HEK293 (cell line): ENCODE data around the gene COPS3.

Experiments used
- CTCF ChIA-PET: fragments of 350-600 bp; formaldehyde crosslinking; extraction: SDS; loops from one replicate; lab custom pipeline; 2021; ENCODE audit warnings: antibody characterized with exemption; lab: Yijun Ruan, JAX
- POLR2A ChIA-PET: fragments of 300-600 bp; formaldehyde crosslinking; extraction: SDS; loops from one replicate; lab custom pipeline; 2020; ENCODE audit warnings: antibody characterized with exemption, inconsistent platforms; lab: Yijun Ruan, JAX
- H3K27ac ChIP-seq: fragments of 200-500 bp; sonication (Bioruptor generic); 2 replicates; pipeline ENCODE4 v1.5.1; 2014; ENCODE audit warnings: low read depth, low read length, control low read depth, inconsistent platforms; ENCODE audit errors: extremely low read depth
- H3K36me3 ChIP-seq, 2 experiments: fragments of 200-500 bp in 1 of 2; sonication (Bioruptor generic) in 1 of 2; 1 replicate in 1 of 2; 2 replicates in 1 of 2; pipeline ENCODE4 v1.5.1; 2014 to 2017; ENCODE audit warnings: inconsistent platforms in 2 of 2, low read length in 2 of 2; ENCODE audit not compliant: control insufficient read depth in 2 of 2, insufficient read depth in 1 of 2
- H3K4me1 ChIP-seq: fragments of 200-500 bp; sonication (Bioruptor generic); 2 replicates; pipeline ENCODE4 v1.5.1; 2014; ENCODE audit warnings: mild to moderate bottlenecking, low read length, inconsistent platforms; ENCODE audit not compliant: control insufficient read depth, insufficient read depth
- H3K4me3 ChIP-seq: 2 replicates; pipeline ENCODE4 v1.5.1; 2011; ENCODE audit warnings: low read depth, mild to moderate bottlenecking, control low read depth, low read length, moderate library complexity
- H3K9me3 ChIP-seq: fragments of 200-500 bp; sonication (Bioruptor generic); 2 replicates; pipeline ENCODE4 v1.5.1; 2014; ENCODE audit warnings: low read depth, low read length, inconsistent platforms; ENCODE audit not compliant: control insufficient read depth, insufficient read depth
- EGR2 ChIP-seq: fragments of 450-650 bp; formaldehyde crosslinking; IDR thresholded peaks from 2 replicates; pipeline ENCODE4 v1.5.1; 2016; ENCODE audit warnings: low read depth, missing biosample characterization, missing genetic modification characterization
- GLI4 ChIP-seq: fragments of 450-650 bp; formaldehyde crosslinking; IDR thresholded peaks from 2 replicates; pipeline ENCODE4 v1.5.1; 2016; ENCODE audit warnings: missing biosample characterization, missing genetic modification characterization
- GLIS1 ChIP-seq: fragments of 450-650 bp; formaldehyde crosslinking; IDR thresholded peaks from 2 replicates; pipeline ENCODE4 v1.5.1; 2016; ENCODE audit warnings: missing biosample characterization, missing genetic modification characterization
- KLF10 ChIP-seq: fragments of 450-650 bp; IDR thresholded peaks from 2 replicates; pipeline ENCODE4 v1.5.1; 2018; ENCODE audit warnings: missing biosample characterization, mild to moderate bottlenecking, missing genetic modification characterization
- KLF16 ChIP-seq: fragments of 450-650 bp; formaldehyde crosslinking; IDR thresholded peaks from 2 replicates; pipeline ENCODE4 v1.5.1; 2017; ENCODE audit warnings: missing biosample characterization, missing genetic modification characterization
- OSR2 ChIP-seq: fragments of 450-650 bp; formaldehyde crosslinking; IDR thresholded peaks from 2 replicates; pipeline ENCODE4 v1.5.1; 2016; ENCODE audit warnings: missing biosample characterization, missing genetic modification characterization
- SALL2 ChIP-seq: fragments of 450-650 bp; formaldehyde crosslinking; IDR thresholded peaks from 2 replicates; pipeline ENCODE4 v1.5.0; 2017; ENCODE audit warnings: missing biosample characterization, mild to moderate bottlenecking, missing genetic modification characterization, borderline replicate concordance
- ZBTB17 ChIP-seq: fragments of 450-650 bp; formaldehyde crosslinking; IDR thresholded peaks from 2 replicates; pipeline ENCODE4 v1.5.1; 2016; ENCODE audit warnings: missing biosample characterization, missing genetic modification characterization
- ZBTB48 ChIP-seq: fragments of 450-650 bp; formaldehyde crosslinking; IDR thresholded peaks from 2 replicates; pipeline ENCODE4 v1.5.1; 2016; ENCODE audit warnings: missing biosample characterization, missing genetic modification characterization
- ZNF140 ChIP-seq: fragments of 450-650 bp; formaldehyde crosslinking; IDR thresholded peaks from 2 replicates; pipeline ENCODE4 v1.5.1; 2016; ENCODE audit warnings: missing biosample characterization, missing genetic modification characterization
- ZNF146 ChIP-seq: fragments of 450-650 bp; formaldehyde crosslinking; IDR thresholded peaks from 2 replicates; pipeline ENCODE4 v1.5.1; 2016; ENCODE audit warnings: missing biosample characterization, missing genetic modification characterization
- ZNF148 ChIP-seq: fragments of 450-650 bp; formaldehyde crosslinking; IDR thresholded peaks from 2 replicates; pipeline ENCODE4 v1.5.0; 2017; ENCODE audit warnings: missing biosample characterization, missing genetic modification characterization, borderline replicate concordance
- ZNF169 ChIP-seq: fragments of 450-650 bp; formaldehyde crosslinking; IDR thresholded peaks from 2 replicates; pipeline ENCODE4 v1.5.1; 2016; ENCODE audit warnings: missing biosample characterization, missing genetic modification characterization
- ZNF174 ChIP-seq: fragments of 450-650 bp; formaldehyde crosslinking; IDR thresholded peaks from 2 replicates; pipeline ENCODE4 v1.5.0; 2017; ENCODE audit warnings: missing biosample characterization, mild to moderate bottlenecking, missing genetic modification characterization
- ZNF2 ChIP-seq: fragments of 450-650 bp; formaldehyde crosslinking; IDR thresholded peaks from 2 replicates; pipeline ENCODE4 v1.5.1; 2016; ENCODE audit warnings: missing biosample characterization, missing genetic modification characterization
- ZNF26 ChIP-seq: fragments of 450-650 bp; formaldehyde crosslinking; IDR thresholded peaks from 2 replicates; pipeline ENCODE4 v1.5.1; 2016; ENCODE audit warnings: missing biosample characterization, missing genetic modification characterization
- ZNF266 ChIP-seq: fragments of 450-650 bp; formaldehyde crosslinking; IDR thresholded peaks from 2 replicates; pipeline ENCODE4 v1.5.1; 2016; ENCODE audit warnings: missing biosample characterization, missing genetic modification characterization, low read depth
- ZNF549 ChIP-seq: fragments of 450-650 bp; IDR thresholded peaks from 2 replicates; pipeline ENCODE4 v1.5.1; 2018; ENCODE audit warnings: missing biosample characterization, missing genetic modification characterization, mild to moderate bottlenecking, inconsistent platforms, moderate library complexity
- ZNF561 ChIP-seq: fragments of 450-650 bp; IDR thresholded peaks from 2 replicates; pipeline ENCODE4 v1.5.1; 2018; ENCODE audit warnings: missing biosample characterization, missing genetic modification characterization, borderline replicate concordance
- ZNF629 ChIP-seq: fragments of 450-650 bp; formaldehyde crosslinking; IDR thresholded peaks from 2 replicates; pipeline ENCODE4 v1.5.1; 2017; ENCODE audit warnings: missing biosample characterization, missing genetic modification characterization
- ZNF707 ChIP-seq: fragments of 450-650 bp; formaldehyde crosslinking; IDR thresholded peaks from 2 replicates; pipeline ENCODE4 v1.5.1; 2016; ENCODE audit warnings: missing biosample characterization, missing genetic modification characterization
- ZNF837 ChIP-seq: fragments of 450-650 bp; formaldehyde crosslinking; IDR thresholded peaks from 2 replicates; pipeline ENCODE4 v1.5.1; 2016; ENCODE audit warnings: missing biosample characterization, missing genetic modification characterization
- TF ChIP-seq, protein P1 (sequence below): fragments of 450-650 bp; formaldehyde crosslinking; IDR thresholded peaks from 2 replicates; pipeline ENCODE4 v1.5.1; 2016; ENCODE audit warnings: missing biosample characterization, missing genetic modification characterization
- TF ChIP-seq, protein P2 (sequence below): fragments of 450-650 bp; formaldehyde crosslinking; IDR thresholded peaks from 2 replicates; pipeline ENCODE4 v1.5.1; 2016; ENCODE audit warnings: missing biosample characterization, missing genetic modification characterization
- TF ChIP-seq, protein P3 (sequence below): fragments of 450-650 bp; formaldehyde crosslinking; IDR thresholded peaks from 2 replicates; pipeline ENCODE4 v1.5.1; 2017; ENCODE audit warnings: missing biosample characterization, missing genetic modification characterization

COPS3 gene

GRCh38 chr17:17280613-17281549 is at the start of gene COPS3 (continued):
- TF ChIP-seq, protein P1, sequence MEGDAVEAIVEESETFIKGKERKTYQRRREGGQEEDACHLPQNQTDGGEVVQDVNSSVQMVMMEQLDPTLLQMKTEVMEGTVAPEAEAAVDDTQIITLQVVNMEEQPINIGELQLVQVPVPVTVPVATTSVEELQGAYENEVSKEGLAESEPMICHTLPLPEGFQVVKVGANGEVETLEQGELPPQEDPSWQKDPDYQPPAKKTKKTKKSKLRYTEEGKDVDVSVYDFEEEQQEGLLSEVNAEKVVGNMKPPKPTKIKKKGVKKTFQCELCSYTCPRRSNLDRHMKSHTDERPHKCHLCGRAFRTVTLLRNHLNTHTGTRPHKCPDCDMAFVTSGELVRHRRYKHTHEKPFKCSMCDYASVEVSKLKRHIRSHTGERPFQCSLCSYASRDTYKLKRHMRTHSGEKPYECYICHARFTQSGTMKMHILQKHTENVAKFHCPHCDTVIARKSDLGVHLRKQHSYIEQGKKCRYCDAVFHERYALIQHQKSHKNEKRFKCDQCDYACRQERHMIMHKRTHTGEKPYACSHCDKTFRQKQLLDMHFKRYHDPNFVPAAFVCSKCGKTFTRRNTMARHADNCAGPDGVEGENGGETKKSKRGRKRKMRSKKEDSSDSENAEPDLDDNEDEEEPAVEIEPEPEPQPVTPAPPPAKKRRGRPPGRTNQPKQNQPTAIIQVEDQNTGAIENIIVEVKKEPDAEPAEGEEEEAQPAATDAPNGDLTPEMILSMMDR (tag by site-specific recombination) = peak; percentile 6; the same call in 1 of the 2 replicates
- TF ChIP-seq ZNF169 (tag by site-specific recombination) (no peak), OSR2 (tag by site-specific recombination) (peak; percentile 22; the same call in 1 of the 2 replicates), ZBTB48 (tag by site-specific recombination) (no peak; the same call in 1 of the 2 replicates), ZNF707 (tag by site-specific recombination) (no peak), EGR2 (tag by site-specific recombination) (no peak), ZNF266 (tag by site-specific recombination) (no peak)

DNA sequence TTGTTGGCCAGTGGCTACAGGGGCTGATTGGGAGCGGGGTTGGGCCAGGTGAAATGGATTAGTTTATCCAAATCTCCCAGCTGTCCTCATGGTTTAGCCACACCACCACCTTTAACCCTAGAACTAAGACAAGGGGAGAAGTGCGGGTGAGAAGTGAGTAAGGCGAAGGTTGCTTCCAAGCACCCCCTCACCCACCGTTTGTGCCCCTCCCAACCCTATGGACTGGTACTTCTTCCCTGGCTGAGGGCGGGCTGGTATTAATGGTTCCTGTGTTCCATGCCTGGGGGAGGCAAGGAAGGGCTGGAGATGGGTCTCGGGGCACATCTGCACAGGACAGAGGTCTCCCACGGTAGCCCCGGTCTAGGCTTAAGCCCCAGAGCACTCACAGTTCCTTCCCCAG is 47.2 kb upstream of the COPS3 start:
- ChIA-PET CTCF (interaction anchor here (0.6 to 1.3 kb wide), 2 partner anchors 280 to 314 kb away, joined by 3 to 5 read pairs; no protein-coding TSS in a partner anchor), POLR2A (no interaction called here)
- no peak overlapping the region for H3K4me3 ChIP-seq
- H3K27ac ChIP-seq = no peak overlapping the region
- TF ChIP-seq ZNF629 (tag by site-specific recombination) (no peak), ZNF148 (tag by site-specific recombination) (no peak), GLIS1 (tag by site-specific recombination) (no peak), ZNF140 (tag by site-specific recombination) (no peak), ZBTB17 (no peak), ZNF174 (tag by site-specific recombination) (no peak), KLF10 (no peak), ZNF146 (tag by site-specific recombination) (no peak), ZNF2 (tag by site-specific recombination) (no peak), GLI4 (tag by site-specific recombination) (no peak), ZNF26 (tag by site-specific recombination) (no peak), ZNF561 (tag by site-specific recombination) (no peak), ZNF549 (tag by site-specific recombination) (no peak), KLF16 (tag by site-specific recombination) (no peak), ZNF837 (tag by site-specific recombination) (no peak), SALL2 (tag by site-specific recombination) (no peak)
- TF ChIP-seq, protein P2, sequence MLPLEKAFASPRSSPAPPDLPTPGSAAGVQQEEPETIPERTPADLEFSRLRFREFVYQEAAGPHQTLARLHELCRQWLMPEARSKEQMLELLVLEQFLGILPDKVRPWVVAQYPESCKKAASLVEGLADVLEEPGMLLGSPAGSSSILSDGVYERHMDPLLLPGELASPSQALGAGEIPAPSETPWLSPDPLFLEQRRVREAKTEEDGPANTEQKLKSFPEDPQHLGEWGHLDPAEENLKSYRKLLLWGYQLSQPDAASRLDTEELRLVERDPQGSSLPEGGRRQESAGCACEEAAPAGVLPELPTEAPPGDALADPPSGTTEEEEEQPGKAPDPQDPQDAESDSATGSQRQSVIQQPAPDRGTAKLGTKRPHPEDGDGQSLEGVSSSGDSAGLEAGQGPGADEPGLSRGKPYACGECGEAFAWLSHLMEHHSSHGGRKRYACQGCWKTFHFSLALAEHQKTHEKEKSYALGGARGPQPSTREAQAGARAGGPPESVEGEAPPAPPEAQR = no peak
- TF ChIP-seq, protein P3, sequence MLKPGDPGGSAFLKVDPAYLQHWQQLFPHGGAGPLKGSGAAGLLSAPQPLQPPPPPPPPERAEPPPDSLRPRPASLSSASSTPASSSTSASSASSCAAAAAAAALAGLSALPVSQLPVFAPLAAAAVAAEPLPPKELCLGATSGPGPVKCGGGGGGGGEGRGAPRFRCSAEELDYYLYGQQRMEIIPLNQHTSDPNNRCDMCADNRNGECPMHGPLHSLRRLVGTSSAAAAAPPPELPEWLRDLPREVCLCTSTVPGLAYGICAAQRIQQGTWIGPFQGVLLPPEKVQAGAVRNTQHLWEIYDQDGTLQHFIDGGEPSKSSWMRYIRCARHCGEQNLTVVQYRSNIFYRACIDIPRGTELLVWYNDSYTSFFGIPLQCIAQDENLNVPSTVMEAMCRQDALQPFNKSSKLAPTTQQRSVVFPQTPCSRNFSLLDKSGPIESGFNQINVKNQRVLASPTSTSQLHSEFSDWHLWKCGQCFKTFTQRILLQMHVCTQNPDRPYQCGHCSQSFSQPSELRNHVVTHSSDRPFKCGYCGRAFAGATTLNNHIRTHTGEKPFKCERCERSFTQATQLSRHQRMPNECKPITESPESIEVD (tag by site-specific recombination) = no peak
- TF ChIP-seq, all 188 proteins: peak for 0
- no peaks in the 10 kb centered on the region for H3K4me1 ChIP-seq
- peaks cover 0 to 4% of the 10 kb centered on the region in 2 experiments; a peak in 1 of 3 replicates for H3K36me3 ChIP-seq
- no peaks in the 10 kb centered on the region for H3K9me3 ChIP-seq
